ENCODE results near the gene STK39.

DNA sequence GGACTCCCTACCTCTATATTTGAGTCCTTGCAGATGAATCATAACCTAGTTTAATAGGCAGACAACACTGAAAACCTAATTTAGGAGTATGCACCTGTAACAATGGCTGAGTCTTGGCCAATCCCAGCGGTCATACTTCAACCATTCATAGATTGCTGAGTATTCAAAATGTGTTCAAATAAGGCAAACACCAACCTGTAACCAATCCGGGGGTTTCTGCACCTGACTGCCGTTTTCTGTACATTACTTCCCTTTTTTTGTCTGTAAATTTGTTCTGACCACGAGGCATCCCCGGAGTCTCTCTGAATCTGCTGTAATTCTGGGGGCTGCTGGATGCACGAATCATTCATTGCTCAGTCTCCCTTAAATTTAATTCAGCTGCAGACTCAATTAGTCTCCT lies 338.6 kb downstream of the STK39 start:
- TF ChIP-seq, protein P1, sequence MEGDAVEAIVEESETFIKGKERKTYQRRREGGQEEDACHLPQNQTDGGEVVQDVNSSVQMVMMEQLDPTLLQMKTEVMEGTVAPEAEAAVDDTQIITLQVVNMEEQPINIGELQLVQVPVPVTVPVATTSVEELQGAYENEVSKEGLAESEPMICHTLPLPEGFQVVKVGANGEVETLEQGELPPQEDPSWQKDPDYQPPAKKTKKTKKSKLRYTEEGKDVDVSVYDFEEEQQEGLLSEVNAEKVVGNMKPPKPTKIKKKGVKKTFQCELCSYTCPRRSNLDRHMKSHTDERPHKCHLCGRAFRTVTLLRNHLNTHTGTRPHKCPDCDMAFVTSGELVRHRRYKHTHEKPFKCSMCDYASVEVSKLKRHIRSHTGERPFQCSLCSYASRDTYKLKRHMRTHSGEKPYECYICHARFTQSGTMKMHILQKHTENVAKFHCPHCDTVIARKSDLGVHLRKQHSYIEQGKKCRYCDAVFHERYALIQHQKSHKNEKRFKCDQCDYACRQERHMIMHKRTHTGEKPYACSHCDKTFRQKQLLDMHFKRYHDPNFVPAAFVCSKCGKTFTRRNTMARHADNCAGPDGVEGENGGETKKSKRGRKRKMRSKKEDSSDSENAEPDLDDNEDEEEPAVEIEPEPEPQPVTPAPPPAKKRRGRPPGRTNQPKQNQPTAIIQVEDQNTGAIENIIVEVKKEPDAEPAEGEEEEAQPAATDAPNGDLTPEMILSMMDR (conservative IDR thresholded peaks at IDR 0.05 in 1 of 2, IDR thresholded peaks at IDR 0.05 in 1 of 2; ENCODE audit: low read depth in 1 of 2, low read length in 2 of 2) = no peak
- TF ChIP-seq EZH2 (IDR thresholded peaks at IDR 0.05; ENCODE audit: low read length, missing control alignments) = no peak

Data from fibroblast of lung (primary cell).